HG03280 (cell line): Measurements from ENCODE around the gene MFAP3.
"Not testable (repeated sequence)": the region's sequence is repeated elsewhere in the genome, so short reads cannot be mapped to it uniquely, and the experiment has no call there.

Experiments used
- ATAC-seq: cut with Tn5 transposase; IDR thresholded peaks from one replicate; pipeline ENCODE4 v1.9.1; 2021; ENCODE audit warnings: mild to moderate bottlenecking, moderate library complexity; ENCODE audit not compliant: unreplicated experiment

The MFAP3 gene

DNA sequence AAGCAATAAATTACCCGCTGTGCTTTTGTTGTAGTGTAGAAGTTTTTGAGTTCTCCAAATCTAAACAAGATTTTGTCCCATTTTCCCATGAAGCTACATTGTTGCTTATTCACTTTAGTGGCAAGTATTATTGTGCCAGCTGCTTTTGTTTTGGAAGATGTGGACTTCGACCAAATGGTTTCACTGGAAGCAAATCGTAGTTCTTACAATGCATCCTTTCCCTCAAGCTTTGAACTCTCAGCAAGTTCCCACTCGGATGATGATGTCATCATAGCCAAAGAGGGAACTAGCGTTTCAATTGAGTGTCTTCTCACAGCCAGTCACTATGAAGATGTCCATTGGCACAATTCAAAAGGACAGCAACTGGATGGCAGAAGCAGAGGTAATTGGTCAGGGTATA is 10.9 kb downstream of the MFAP3 start:
- no peak for ATAC-seq

DNA sequence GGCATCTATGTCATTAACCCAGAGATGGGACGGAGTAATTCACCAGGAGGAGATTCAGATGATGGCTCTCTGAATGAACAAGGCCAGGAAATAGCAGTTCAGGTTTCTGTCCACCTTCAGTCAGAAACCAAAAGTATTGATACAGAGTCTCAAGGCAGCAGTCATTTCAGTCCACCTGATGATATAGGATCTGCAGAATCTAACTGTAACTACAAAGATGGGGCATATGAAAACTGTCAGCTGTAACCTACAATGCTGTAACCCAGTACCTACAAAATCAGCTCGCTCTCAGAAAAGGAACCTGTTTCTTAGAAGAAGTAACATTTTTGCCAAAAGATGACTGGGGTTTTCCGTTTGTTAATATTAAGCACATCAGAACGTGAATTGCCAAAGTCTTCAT is 14.7 kb downstream of the MFAP3 start:
- ATAC-seq = no peak

DNA sequence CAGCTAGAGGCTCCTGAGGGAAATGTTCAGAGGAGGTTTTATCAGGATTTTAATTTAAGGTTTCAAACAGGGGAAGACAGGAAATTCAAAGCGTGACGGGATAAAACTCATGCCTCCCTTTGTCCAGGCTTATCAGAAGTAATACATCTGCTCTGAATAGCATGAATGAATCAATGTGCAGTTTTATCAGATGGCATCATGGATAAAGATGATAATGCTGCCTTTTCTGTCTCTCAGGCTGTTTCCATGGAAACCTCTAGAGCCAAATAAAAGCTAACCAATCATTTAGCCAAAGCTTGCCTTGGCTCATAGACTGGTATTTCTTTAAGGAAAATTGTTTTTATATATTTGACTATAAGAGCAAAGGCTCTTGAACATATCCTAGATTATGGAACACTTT is 16.4 kb downstream of the MFAP3 start:
- no peak for ATAC-seq

DNA sequence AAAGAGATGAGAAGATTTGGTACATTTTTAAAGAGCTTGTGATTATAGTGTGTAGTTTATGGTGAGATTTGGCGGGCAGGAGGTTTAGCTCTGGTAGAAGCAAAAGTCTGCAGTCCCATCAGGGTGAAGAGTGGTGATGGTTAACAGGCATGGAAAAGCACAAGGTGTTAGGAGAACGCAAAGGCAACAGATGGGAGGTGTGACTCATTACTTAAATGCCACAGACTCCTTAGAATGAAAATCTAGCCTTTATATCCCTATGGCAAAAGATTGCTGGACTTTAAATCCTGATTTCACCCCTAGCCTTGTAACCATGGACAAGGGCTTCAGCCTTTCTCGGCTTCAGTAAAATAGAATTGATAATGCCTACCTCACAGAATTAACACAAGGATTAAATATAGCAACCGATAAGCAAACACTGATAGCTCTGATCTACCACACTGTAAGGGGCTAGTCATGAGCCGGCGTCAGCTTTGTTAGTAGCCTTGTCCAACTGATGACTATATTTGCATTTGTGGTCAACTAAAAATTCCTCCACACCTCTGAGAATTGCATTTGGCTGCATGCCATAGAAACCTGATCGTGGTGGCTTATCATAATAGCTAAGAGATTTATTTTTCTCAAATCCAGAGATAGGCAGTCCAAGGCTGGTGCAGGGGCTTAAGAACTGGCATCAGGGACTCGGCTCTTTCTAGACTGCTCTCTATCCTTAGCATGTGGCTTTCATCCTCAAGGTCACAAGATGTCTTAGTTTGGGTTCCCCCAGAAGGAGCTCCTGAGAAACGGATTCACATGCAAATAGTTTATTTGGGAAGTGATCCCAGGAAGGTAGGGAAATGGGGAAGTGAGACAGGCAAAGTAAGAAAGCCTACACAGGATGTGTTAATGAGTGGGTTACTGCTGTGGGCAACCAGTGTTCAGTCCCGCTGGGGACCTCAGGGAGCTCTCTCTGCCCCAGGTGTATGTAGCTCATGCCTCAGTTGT is 19.6 kb downstream of the MFAP3 start:
- ATAC-seq = peak; percentile 54

DNA sequence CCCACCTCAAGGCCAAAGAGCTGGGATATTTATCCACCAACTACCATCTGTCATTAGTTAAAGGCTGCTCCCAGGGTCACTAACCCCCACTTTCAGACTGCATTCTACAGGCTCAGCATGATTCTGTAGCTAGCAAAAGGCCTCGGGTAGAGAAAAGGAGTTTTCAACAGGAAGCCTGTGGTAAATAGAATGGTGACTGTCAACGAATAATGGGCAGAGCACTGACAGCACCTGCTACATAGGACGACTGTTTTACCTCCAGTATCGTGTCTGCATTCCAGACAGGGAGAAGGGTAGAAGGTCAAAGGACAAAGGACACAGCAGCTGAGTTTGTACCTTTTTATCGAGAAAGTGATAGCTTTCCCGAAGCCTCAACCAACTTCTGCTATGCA is 20.3 kb downstream of the MFAP3 start:
- peak; percentile 17 for ATAC-seq

DNA sequence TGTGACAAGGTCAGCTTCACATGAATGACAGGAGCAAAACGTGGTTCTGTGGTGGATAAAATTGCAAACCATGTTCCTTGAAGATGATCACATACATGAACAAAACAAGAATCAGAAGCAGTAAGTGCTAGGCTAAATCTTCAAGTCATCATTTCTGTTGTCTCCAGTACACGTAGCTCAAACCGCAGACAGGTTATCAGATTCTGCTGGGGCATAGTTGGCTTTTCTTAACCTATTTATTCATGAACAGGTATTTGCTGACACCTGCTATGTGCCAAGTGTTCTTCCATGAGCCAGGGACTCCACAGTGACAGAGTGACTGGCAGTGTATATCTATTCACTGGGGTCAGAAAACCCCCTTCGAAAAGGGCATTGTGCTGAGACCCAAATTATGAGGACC is 20.8 kb downstream of the MFAP3 start:
- ATAC-seq = no peak

DNA sequence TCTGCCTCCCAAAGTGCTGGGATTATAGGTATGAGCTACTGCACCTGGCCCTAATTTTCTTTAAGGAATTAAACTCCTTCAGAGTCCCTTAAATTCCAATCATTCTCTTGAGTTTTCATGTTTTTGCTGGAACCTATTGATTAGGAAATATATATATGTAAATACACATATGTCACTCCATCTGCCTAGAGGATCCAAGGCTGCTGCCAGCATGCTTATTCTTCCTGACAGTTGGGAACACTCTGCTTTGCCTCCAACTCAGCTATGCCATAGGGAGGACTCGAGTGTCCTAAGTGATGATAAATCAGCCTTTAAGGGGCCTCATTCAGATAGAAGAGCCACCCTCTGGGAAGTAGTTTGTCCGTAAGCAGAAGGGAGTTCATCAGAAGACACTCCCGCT is 21.8 kb downstream of the MFAP3 start:
- ATAC-seq = no peak

DNA sequence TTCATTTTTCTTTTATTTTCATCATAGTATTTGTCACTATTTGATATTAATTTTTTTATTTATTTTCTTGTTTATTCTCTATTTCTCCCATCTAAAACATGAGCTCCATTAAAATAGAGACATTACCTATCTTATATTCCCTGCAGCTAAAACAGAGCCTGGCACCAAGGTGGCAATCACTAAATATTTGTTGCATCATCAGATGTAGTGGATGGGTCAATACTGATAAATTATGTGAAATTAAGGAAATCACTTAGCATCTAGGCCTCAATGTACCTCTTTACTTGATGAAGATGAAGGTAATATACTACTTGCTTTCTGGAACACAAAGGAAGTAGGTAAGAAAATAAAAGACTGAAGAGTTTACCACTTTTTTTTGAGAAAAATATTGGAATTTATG is 24.6 kb downstream of the MFAP3 start:
- no peak for ATAC-seq

DNA sequence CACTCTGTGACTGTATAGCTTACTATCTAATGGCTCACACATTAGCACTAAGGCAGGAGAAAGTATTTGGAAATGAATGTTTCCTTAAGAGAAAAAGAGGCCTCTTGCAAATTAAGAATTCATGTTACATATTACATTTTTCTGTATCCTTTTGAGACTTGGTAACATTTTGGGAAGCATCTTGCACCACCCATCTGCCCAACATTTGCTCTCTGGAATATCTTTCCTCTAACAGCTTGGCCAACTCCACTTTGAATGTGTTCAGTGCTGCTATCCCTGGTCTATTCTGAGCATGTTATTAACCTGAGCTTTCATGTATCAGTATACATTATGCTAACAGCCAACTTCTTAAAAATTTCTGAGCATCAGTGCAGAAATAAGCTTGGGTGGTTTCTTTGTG is 27.2 kb downstream of the MFAP3 start:
- no peak for ATAC-seq

DNA sequence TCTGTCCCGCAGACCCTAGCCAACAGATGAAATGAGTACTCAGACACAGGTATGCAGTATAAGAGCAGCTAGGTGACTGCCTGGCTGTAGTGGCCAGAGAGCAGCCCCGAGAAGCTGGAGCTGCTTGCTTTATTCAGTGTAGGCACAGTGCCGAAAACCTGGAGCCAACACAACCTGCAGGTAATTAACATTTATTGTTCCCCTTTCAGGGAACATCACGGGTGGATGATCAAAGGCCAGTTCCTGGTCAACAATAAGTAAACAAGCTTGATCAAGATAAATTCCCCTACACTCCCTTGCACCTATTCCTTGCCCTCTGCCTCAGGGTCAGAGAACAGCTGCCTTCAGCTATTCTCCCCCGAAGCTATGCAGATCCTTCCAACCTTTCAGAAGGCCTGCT is 31.1 kb downstream of the MFAP3 start:
- ATAC-seq = not testable (repeated sequence)

DNA sequence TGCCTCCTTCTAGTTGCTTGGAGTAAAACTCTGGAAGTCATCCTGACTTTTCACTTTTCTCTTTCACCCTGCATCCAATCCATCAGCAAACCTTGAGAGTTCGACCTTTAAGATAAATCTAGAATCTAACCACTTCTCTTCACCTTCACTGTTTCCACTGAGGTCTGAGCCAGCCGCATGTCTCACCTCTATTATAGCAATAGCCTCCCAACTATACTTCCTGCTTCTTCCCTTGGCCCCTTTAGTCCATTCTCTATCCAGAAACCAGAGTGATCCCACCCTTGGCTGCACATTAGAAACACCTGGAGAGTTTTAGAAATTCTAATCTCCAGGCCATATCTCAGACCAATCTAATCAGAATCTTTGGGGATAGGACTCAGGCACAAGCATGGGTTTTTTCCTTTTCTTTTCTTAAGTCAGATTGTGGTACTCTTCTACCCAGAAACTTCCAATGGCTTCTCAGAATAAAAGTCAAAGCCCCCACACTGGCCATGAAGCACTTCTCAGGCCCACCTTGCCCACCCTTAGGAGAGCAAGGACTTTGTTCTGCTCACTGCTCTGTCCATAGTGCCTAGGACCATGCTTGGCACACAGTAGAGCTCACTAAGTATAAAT is 33.1 kb downstream of the MFAP3 start:
- ATAC-seq = peak; percentile 20

DNA sequence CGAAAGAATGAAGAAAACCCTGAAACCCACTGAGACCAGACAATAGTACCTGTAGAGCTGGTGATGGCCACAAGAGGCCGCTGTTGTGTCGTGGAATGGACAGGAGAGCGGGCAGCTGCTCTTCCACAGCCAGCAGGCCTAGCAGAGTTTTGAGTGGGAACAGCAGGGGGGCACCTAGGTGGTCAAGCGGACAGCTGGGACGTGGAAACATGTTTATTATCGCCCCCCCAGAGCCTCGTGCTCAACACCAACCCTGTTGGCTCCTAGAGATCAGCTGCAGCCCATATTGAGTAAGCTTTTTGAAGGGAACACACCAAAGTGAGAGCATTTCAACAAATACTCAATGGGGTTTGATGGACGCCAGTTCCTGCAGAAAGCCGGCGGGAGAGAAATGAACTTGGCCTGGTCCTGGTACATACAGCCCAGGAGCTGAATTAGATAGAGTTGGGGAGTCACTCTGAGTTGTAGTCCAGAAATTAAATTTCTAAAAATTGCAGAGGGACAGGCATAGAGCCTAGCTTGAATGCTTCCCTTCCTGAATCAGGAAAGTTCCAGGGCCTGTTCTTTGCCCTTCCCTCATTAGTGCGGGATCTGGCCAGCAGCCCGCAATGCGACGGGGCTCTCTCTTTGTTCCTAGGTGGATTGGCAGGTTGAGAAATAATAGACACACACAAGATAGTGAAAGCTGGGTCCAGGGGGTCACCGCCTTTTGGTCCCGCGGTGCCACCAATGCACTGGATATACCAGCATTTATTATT is 33.8 kb downstream of the MFAP3 start:
- peak; percentile 98 for ATAC-seq

DNA sequence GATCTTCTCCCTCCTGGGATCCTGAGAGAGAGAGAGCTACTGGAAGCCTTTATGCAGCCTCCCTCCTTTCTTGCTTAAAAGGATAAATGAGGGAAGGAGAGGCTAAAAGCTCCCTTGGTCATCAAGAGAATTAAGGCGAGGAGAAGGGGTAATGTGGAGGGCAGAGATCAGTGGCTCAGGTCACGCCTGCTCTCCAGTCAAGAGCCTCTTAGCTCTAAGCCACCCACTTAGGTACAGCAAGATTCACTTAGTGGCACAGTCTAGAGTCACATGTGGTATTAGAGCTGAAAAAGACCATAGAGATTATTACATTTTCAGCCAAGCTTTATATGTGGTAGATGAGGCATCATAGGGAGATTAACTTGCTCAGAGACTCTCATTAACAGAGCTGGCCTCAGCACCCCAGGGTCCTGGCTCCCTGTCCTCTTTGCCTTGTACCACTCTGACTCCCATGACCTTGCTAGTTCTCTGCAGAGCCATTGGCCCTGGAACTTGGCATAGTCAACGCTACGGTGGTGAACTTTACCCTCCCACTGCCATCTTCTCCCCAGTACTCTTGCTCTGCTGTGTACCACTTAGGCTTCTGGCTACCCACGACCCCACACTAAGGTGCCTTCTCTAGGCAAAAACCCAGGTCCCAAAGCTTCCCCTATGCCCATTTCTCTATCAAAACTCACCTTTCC is 37.6 kb downstream of the MFAP3 start:
- ATAC-seq = no peak

DNA sequence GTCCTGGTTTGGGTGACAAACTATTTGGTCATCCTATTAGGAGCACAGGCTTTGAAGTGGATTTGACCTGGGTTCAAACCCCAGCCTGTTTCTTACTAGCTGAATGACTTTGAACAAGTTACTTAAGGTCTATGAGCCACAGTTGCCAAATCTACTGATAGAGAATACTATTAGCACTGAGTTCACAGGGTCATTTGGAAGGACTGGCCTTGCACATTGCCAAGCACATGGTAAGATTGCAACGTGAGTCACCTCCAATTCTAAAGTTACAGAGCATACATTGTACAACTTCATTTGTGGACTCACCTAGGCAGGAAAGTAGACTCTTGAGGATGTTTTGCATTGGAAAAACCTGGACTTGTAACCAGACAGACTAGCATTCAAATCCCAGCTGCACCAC is 38.9 kb downstream of the MFAP3 start:
- no peak for ATAC-seq

DNA sequence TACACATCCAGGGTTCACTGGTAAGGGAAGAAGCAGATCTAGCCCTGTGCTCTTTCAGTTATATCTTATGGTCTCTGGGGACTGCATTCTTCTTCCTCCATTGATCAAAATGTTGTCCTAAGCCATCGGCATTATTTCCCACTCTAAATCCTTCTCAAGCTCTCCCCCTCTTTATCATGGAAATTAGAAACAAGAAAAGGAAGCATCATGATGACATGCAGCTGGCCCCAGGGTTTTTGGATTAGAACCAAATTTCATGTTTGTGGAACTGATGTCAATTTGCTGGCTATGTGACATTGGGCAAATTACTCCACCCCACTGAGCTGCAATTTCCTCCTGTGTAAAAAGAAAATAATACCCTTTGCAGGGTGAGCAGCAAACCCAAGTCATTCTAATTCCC is 39.5 kb downstream of the MFAP3 start:
- ATAC-seq = no peak

DNA sequence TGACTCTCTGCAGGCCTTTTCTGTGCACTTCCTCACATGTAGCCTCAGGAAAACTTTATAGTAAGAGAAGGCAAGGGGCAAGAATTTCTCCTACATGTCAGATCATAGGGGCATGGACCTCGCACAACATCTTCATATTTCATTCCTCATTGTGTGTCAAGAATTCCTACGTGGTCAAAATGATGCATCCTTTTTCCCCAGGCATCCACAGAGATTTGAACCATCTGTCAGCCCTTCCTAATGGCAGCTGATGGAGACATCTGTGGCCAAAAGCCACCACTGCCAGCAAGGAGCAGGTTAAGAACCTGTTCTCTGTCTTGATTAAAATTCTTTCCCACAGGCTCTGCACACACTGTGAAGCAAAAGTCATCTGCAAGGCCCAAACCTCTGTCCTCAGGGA is 42.5 kb downstream of the MFAP3 start:
- no peak for ATAC-seq

DNA sequence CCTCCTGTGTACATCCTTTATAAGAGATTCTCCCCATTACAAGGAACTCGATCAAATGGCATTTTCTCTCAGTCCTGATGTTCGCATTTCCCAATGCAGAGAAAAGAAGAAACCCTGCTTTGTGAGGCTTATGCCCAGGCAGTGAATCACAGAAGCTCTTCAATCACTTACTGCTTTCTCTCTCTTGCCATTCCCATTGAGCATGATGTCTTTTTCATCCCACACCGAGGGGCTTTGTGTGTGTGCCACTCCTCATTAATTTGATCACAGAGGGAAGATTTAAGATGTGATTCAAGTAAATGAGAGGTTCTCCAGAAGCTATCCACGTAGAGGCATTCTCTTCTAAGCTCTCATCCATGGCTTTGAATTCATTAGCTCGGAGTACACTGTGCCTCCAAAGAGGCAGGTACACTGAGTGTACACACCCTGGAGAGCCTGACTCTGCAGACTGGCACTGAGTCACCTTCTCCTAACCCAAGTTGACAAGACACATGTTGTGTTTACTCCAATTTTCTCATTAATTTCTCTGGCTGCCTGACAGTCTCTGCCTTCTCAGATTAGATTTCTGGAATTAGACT is 45.4 kb downstream of the MFAP3 start:
- ATAC-seq = no peak

DNA sequence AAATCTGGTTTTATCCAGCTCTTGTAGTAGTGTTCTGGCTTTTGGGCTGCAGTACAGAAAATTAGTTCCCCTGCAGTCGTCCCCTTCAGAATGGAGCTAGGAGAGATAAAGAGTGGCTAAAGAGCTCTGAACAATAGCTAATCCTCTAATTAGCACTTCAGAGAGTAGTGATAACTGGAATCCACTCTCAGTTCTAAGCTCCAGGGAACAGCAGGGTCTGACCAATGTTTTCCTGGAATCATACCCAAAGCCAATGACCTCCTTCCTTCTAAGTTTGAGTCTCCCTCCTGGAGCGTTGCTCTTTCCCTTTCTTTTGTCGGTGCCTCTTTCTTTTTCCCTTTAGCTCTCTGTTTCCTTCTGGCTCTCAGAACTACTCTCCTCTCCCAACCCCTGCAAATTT is 47.4 kb downstream of the MFAP3 start:
- ATAC-seq = no peak

DNA sequence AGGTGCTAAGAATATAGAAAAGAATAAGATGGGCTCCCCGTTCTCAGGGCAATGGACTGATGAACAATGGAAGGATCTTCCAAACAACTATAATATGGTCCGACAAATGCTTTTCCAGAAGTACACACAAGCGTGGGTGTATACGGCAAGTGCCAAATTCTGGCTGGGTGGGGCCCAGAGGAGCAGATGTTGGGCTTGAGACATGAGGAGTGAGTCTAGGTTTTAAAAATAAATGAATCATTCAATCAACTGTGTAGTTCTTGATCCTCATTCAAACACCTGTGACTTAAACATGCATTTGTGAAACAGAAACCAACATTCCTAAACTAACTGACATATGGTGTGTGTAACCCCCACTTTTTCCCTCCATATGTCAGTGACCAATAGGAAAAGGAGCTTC is 47.9 kb downstream of the MFAP3 start:
- ATAC-seq = no peak

DNA sequence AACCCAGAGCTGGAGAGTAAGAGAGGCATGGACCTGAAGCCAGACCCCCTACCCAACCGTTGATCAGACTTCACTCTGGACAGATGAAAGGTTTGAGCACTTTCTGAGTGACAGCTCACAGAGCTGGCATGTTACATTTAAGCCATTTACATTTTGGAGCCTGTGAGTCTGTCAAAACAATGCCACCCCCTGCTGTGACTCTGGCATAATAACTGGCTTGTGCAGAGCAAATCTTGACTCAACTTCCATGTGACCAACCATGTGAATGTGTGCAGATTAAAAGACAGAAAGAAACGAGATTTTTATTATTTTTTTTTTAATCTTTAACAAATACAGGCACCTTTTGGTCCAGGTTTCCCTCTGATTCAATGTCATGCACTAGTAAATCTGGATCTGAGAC is 48.5 kb downstream of the MFAP3 start:
- ATAC-seq = no peak

DNA sequence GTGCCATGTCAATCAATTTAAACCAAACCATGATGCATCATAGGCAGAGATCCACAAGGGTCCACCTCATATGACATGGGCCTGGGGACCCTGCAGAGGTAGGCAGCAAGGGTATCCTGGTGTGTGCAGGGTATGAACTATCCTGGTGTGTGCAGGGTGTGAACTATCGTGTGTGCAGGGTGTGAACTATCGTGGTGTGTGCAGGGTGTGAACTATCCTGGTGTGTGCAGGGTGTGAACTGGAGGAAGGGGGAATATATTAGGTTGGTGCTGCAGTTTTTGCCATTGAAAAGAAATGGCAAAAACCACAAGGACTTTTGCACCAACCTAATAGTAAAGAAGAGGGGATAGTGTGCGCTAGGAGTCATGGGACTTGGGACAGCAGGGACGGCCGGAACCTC is 50.0 kb downstream of the MFAP3 start:
- no peak for ATAC-seq
